ENCODE results near the gene ZCCHC24.

DNA sequence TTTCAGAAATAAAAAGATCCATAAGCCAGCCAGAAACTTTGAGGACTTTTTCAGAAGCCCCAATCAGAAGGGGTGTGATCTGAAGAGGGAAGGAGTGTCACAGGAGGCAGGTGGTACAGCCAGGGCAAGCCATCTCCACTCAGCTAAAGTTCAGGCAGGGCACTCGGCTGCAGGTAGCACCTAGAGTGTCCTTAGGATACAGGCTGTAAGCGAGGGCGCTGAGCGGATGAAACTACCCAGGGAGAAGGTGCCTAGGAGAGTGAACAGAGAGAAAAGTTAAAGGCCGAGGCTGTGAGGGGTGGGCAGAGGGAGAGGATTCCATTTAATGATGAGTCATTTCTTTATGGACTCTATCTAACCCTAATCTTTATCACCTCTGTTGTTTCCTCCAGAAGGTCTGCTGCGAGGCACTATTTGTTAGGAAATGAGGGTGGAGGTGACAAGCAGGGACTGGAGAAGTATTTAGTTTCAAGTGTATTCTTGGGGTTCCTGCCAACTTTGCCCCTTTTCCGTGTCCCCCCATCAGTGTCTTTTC lies 29.8 kb upstream of the ZCCHC24 start:
- no peak for TF ChIP-seq POLR2A (IDR thresholded peaks at IDR 0.05)
- TF ChIP-seq, protein P1, sequence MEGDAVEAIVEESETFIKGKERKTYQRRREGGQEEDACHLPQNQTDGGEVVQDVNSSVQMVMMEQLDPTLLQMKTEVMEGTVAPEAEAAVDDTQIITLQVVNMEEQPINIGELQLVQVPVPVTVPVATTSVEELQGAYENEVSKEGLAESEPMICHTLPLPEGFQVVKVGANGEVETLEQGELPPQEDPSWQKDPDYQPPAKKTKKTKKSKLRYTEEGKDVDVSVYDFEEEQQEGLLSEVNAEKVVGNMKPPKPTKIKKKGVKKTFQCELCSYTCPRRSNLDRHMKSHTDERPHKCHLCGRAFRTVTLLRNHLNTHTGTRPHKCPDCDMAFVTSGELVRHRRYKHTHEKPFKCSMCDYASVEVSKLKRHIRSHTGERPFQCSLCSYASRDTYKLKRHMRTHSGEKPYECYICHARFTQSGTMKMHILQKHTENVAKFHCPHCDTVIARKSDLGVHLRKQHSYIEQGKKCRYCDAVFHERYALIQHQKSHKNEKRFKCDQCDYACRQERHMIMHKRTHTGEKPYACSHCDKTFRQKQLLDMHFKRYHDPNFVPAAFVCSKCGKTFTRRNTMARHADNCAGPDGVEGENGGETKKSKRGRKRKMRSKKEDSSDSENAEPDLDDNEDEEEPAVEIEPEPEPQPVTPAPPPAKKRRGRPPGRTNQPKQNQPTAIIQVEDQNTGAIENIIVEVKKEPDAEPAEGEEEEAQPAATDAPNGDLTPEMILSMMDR (IDR thresholded peaks at IDR 0.05) = no peak
